Measurements from ENCODE around the gene EGF.

The EGF gene

DNA sequence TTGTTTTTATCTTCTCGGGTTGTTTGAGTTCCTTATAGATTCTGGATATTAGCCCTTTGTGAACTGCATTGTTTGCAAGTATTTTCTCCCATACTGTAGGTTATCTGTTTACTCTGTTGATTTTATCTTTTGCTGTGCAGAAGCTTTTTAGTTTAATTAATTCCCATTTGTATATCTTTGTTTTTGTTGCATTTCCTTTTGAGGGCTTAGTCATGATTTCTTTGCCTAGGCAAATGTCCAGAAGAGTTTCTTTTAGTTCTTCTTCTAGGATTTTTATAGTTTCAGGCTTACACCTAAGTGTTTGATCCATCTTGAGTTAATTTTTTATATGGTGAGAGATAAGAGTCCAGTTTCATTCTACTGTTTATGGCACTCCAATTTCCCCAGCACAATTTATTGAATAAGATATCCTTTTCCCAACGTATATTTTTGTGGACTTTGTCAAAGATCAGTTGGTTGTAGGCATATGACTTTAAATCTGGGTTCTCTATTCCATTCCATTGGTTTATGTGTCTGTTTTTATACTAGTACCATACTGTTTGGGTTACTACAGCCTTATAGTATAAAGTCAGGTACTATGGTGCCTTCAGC lies 54.3 kb downstream of the EGF start:
- no peak for DNase-seq

DNA sequence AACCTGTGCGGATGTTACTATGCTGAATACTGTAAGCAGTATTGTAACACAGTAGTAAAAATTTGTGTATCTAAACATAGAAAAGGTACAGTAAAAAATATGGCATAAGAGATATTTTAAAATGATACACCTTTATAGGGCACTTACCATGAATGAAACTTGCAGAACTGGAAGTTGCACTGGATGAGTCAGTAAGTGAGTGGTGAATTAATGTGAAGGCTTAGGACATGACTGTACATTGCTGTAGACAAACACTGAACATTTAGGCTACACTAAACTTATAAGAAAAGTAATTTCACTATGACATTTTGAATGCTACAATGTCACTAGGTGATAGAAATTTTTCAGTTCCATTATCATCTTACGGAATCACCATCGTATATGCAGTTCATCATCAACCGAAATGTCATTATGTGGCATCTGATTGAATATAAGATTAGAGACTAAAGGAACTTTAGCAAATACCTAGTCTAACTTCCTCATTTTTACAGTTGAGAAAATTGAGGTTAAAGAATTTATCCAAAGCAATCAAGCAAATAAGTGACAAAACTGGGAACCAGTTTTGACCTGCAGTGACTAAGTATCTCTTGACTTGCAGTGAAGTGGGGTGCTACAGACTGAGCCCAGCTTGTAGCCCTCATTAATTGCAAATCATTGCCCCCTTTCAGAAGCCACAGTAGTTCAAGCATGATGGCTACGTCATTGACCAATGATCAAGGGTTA lies 55.3 kb downstream of the EGF start:
- DNase-seq = no peak

DNA sequence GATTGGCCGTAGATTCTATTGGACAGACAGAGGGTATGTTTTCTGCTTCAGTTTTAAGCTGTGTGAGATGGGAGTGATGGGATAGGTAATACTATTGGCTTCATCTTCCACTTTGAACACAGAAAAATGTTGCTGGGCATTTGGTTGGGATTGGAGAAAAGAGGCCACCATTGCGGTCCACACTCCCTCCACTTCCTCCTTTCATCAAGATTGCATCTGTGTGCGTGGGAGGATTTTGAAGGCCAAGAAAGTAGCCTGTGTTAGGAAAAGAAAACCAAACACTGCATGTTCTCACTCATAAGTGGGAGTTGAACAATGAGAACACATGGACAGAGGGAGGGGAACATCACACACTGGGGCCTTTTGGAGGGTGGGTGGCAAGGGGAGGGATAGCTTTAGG lies 56.4 kb downstream of the EGF start:
- no peak for DNase-seq

DNA sequence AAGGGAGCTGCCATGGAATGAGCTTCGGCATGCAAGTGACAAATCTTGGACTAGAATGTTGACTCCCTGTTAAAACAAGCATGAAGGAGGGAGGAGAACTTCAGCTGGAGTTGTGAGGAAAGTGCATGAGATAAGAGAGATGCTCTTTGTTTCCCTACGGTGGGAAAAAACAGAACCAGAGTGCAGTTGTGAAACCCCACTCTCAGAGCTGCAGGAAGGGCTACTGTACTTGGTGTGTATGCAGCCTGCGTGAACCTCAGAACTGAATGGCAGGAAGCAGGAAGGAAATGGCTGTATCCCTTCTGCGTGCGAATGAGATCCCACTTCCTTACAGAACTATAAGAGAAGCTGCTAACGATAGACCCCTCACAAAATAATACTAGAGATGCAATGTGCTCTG lies 57.2 kb downstream of the EGF start:
- no peak for DNase-seq

DNA sequence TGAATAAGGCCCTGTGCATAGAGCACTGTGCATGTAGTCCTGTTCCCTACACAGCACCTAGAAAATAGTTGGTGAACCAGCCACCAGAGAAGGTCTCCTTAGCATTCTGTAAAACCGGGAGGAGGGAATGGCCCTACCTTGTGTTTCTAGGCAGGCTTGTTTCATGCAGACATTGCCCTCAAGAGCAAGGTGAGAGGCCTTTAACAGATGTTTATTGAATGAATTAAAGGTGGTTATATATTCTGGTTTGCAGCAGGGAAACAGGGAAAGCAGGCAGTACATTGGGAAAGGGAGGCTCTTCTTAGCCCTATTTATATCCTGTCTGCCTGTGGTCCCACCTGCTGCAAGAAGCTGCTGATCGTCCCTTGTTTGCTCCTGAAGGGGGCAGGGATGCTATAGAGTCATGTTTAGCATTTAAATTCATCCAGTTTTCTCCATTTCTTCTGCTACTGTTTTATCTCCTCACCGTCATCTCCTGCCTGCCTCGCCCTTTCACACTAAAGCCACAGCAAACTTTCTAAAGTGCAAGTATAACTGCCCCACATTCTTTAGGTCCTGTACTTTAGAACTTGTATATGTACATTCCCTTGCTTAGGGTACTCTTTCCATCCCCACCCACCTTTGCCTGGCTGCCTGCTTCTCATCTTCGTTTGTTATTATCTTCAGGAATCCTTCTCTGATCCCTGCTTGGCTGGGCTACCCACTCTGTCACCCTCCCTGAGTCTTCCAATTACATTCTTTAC lies 60.3 kb downstream of the EGF start:
- DNase-seq = no peak

DNA sequence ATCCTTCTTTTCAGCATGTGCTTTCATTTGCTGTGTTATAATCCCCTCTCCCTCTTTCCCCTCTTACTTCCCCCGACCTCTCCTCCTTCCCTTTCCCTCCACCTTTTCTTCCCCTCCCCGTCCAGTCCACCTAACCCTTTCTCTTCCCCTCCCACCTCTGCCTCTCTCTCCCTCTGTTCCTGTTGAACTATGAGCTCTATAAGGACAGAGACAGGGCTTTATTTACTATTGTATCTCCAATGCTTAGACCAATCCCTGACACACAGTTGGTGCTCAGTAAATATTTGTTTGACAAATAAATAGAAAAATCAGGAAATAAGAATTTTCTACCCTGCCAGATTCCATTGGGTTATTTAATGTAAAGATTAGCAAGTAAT lies 60.8 kb downstream of the EGF start:
- no peak for DNase-seq

DNA sequence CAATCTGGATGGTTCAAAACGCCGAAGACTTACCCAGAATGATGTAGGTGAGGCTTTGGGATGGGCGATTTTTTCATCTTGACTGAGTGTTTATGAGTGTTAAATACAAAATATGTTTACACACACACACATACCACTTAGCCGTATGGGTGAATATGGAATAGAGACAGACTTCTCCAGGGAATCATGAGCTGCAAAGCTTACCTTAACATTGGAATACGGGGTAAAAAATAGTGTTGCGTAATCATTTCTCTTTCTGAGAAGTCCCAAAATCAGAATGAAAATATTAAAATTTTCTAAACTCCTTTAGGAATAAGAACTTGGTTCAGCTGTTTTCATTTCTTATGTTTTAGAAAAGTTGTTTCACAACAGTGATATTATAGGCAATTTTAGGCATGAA lies 63.5 kb downstream of the EGF start:
- DNase-seq = no peak

DNA sequence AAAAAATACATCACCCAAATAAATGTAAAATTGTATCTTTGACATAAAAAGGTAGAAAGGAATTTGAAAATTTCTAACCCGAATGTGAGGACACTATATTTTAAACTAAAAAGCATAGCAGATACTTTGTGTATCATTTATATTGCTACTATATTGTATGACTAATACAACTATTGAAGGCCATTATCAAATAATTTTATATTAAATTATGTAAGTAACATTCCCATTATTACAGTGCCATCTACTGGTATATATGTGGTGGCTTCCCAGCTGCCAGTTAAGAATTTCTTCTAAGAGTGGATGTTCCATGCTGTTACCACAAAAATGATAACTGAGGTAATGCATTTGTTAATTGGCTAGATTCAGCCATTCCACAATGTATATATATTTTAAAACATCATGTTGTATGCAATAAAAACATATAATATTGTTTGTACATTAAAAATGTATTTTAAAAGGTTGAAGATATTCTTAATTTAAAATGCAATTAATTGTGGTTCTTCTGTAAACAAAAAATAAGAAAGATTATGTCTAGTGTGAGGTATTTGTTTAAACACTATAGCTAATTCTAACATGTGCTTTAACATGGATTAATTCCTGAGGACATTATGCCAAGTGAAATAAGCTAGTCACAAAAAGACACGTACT lies 65.3 kb downstream of the EGF start:
- DNase-seq = peak; percentile 23

DNA sequence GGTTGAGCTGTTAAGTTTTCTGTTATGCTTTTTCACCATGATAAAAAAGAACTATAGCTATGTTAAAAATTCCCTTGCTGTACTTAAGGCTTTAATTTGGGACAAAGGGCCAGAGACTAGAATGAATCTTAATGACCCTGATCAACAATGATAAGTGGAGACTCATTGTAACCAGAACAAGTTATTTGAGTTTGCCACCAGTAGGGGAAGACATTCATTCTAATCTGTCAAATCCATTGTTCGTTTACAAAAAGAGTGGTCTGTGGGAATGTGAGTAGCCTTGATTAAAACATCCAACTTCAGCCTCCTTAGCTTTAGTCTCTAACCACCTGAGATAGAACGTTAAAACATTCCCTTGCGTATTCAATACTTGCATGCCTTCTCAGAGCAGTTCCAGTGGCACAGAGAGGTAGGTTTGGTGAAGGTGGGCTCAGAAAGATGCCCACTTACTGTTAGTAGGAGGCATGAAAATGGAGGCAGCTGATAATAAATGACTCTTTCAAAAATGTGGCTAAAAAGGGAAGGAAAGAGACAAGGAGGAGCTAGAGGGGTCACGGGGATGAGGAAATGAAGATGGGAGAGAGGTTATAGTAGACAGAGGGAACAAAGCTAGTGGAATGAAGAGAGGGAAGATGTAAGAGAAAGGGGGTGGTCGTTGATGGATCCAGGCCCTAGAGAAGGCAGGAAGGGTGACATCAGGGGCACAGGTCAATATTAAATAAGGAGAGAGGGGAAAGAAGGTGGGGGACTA lies 66.2 kb downstream of the EGF start:
- DNase-seq = no peak

DNA sequence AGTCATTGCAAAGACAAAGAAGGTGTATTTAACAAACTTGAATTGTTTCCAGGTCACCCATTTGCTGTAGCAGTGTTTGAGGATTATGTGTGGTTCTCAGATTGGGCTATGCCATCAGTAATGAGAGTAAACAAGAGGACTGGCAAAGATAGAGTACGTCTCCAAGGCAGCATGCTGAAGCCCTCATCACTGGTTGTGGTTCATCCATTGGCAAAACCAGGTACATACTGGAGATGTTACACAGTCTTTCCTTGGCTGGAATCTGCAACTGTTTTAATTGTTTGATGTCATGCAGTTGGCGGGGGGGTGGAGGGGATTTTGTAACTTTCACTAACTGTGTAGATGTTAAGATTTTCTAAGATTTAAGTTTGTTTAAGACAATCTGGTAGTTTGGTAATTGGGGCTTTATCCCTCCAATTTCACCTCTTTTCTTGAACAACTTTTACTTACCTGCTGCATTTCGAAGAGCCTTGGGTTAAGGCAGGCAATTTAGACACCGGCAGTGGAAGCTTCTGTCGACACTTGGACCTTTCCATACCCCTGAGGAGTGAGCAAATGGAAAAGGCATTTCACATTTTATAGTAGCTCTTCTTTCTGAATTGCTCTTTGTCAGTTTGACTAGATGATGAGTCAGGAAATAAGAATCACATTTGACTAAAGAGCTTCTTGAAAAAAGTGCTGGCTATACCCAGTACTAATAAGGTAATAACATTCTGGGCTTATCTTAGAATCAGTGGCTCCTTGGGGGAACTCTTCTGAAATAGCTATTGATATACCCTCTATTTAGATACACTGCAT lies 67.4 kb downstream of the EGF start:
- DNase-seq = no peak

DNA sequence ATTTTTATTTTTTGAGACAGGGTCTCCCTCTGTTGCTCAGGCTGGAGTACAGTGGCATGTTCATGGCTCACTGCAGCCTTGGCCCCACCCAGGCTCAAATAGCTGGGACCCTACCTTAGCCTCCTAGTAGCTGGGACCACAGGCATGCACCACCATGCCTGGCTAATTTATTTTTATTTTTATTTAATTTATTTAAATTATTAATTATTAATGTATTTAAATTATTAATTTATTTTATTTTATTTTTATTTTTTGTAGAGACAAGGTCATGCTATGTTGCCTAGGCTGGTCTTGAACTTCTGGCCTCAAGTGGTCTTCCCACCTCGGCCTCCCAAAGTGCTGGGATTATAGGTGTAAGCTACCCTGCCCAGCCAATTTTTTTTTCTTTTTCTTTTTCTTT lies 69.3 kb downstream of the EGF start:
- DNase-seq = no peak

DNA sequence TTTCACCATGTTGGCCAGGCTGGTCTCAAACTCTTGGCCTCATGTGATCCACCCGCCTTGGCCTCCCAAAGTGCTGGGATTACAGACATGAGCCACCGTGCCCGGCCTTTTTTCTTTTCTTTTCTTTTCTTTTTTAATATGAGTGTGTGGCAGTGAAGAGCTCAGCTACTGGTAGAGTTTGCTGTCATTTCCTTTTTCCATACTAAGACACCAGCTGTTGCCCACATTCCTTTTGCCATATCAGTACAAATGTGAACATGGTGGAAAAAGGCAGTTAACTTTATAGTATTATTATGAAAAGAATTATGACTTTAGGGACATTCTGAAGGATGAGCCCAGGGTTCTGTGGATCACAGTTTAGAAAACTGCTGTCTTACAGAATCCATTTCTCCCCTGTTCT lies 69.8 kb downstream of the EGF start:
- no peak for DNase-seq

DNA sequence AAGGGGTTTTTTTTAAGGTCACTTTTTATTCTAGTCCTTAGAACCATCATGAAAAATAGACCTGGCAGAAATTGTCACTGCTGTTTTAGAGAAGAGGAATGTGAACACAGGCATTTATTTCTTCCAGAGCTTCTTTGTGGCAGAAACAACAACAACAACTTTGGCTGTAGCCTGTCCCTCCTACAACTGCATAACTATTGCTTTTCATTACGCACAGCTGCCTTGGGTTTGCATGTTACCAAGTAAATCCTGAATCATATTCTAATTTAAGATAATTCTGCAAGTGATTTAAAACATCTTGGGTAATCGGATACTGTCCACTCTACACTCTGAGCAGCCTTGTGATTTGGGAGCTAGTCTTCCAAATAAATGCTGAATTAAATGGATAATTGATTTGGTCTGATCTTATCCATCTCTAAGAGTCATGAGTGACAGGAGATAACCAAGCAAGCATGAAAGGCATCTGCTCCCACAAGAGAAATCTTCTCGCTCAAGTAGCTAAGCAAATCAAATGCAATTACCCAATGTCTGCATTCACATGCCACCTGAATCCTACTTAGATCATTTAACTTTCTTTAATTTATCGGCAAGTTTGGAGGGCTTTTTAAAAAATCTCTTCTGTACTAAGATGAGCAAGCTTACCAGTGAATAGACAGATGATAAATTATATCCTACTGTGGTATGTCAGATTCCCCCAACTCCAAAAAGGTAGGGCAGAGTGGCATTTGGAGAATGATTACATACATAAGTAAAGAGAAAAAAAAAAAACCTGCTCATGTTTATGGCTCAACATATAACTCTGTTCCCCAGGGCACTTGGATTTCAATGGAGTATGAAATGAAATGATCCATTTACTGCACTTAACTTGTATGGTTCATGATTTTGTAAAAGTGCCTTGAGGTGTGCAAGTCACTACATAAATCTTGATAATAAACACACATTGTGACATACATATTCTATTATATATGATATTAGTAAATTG lies 73.6 kb downstream of the EGF start:
- no peak for DNase-seq

DNA sequence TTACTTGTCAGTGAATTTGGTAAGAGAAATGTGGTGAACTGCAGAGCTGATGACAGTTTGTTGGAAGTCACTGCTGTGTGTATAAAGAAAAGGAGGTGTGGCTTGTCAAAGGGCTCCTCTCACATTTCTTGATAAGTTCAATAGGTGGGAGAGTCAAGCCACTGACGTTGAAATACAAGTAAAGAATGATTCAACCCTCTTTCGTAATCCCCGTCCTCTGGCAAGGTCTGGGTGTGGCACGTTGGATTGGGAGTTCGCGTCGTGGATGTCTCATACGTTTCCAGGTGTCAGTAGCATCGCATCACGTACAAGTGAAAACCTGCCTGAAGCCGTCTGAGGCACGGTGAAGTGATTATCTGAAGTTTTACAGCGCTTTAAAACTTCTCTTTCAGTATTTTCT lies 76.4 kb downstream of the EGF start:
- no peak for DNase-seq

DNA sequence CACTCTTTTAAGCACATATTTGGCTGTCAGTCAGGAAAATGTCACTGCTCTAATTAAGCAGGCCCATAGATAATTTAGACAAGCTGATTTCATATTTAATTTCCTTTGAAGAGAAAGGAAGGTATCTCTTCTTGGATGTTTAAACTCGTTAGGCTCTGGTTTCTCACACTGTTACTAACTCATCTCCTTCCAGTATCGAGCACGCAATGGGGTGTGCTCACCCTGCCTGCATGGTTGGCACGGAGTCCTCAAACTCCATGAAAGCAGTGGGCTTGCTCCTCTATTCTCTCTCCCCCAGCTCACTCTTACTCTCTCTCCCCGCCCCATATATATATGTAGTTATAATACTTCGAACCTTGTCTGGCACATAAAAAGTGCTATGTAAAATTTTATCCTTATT lies 76.9 kb downstream of the EGF start:
- DNase-seq = no peak

DNA sequence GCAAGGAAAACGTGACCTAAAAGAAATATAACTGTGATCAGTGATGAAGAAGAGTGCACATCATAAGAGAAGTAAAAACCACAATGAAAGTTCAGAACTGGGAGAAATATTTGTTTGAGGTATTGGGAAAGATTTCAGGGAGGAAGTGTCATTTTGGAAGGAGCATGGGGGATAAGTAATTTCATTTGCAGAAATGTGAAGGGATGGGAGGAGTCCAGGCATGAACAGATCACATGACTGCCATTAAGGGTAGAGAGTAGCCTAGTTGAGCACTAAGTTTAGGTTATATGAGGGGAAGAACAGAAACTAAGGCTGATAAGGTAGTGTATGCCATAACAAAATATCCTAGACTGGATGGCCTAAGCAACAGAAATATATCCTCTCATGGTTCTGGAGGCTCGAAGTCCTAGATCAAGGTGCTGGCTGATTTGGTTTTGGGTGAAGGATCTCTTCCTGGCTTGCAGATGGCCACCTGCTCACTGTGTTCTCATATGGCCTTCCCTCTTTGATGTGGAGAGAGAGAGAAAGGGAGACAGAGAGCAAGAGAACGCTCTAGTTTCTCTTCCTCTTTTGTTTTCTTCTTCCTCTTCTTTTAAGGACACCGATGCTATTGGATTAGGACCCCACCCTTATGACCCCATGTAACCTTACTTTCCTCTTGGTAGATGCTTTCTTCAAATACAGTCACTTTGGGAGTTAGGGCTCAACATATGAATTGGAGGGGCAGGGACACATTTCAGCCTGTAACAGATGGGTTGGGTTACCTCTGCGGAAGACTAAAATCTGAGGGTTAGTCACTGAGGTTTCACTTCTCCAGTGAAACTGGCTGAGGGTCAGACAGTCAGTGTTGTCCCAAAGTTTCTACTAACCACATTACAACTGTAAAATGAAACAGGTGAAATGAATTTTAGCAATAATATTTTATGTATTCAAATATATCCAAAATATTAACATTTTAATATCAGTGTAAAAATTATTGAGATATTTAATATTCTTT lies 77.9 kb downstream of the EGF start:
- DNase-seq = no peak

DNA sequence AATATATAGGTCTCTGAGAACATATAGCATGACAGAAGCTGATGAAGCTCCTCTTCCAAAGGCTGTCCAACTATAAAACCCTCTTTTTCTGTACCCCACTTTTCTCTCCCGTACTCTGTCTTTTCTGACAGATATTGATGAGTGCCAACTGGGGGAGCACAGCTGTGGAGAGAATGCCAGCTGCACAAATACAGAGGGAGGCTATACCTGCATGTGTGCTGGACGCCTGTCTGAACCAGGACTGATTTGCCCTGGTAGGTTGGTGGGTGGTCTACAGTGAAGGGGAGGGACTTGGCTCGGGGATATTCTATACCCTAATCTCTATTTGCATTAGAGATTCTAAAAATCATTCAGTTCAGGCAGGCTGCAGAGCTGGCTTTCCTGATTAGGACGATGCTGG lies 80.4 kb downstream of the EGF start:
- DNase-seq = no peak

DNA sequence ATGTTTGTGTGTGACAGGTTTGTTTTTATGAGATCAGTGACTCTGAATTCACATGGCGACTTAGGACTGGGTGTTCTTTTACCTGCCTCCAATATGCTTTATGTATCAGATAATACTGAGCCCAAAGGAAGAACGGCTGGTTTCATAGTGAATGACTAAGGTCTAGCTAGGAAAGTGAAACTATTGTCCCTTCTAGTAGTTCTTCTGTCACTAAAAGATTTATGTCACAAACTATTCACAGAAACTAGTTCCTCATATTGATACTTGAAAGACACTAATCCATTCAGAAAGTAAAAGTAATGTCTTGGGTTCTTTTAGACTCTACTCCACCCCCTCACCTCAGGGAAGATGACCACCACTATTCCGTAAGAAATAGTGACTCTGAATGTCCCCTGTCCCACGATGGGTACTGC lies 81.7 kb downstream of the EGF start:
- DNase-seq = no peak

DNA sequence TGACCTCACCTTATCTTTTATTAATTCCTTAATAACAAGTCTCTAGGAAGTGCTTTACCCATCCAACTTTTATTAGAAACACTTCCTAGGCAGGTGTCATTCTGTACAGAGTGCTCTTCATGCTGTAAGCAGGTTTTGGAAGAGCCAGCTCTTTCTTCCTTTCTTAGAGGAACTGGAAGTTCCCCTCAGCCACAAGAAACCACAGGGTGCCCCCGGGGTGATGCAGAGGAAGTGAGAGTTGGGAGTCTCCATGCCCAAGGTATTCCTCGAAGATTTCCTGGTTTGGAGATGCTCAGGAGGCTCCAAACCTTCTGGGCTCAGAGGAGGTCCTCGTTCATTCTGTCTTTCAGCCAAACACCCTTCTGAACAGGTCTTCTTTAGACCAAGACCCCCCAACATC lies 83.8 kb downstream of the EGF start:
- DNase-seq = no peak
